Panc1 (cell line): Measurements from ENCODE around the gene DLGAP4.

Source experiments
- CTCF ChIP-seq: fragments of 450-650 bp; IDR thresholded peaks from 2 replicates; pipeline ENCODE4 v1.5.1; 2017; ENCODE audit warnings: mild to moderate bottlenecking
- REST ChIP-seq, 2 experiments: IDR thresholded peaks; 2 replicates each; pipeline ENCODE4 v1.6.1; 2011 to 2012; ENCODE audit warnings: low read depth in 2 of 2, control low read depth in 1 of 2, low read length in 1 of 2, mild to moderate bottlenecking in 1 of 2, moderate library complexity in 1 of 2; ENCODE audit not compliant: insufficient read depth in 1 of 2

GRCh38 chr20:36362978-36363713 lies 57.0 kb downstream of the DLGAP4 start:
- TF ChIP-seq CTCF (no peak), REST (IDR thresholded peaks at IDR 0.05; ENCODE audit: insufficient read depth in 1 of 2, low read depth in 2 of 2, low read length in 1 of 2) (no peak)
